Medulla oblongata (tissue), 1 donor: Measurements from ENCODE around the gene TMEM18.

Experiments used
- DNase-seq: peaks from one replicate; pipeline ENCODE4 v3.0.0-alpha.2; 2015; ENCODE audit errors: extremely low spot score

TMEM18 gene

DNA sequence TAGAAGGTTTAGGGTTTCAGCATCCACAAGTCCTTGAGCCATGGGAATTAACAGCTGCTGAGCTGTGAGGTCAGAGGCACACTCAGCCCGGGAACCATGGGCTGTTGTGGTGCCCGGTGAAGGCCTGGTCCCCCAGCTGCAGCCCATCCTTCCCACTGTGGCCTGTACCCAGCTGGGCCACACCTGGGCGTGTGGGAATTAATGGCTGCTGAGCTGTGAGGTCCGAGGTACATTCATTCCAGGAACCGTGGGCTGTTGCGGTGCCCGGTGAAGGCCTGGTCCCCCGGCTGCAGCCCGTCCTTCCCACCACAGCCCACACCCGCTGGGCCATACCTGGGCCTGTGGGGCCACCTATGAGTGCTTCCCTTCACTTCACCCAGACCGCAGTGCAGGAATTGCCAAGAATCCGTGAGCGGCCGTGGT lies 25.2 kb downstream of the TMEM18 start:
- DNase-seq = no peak

DNA sequence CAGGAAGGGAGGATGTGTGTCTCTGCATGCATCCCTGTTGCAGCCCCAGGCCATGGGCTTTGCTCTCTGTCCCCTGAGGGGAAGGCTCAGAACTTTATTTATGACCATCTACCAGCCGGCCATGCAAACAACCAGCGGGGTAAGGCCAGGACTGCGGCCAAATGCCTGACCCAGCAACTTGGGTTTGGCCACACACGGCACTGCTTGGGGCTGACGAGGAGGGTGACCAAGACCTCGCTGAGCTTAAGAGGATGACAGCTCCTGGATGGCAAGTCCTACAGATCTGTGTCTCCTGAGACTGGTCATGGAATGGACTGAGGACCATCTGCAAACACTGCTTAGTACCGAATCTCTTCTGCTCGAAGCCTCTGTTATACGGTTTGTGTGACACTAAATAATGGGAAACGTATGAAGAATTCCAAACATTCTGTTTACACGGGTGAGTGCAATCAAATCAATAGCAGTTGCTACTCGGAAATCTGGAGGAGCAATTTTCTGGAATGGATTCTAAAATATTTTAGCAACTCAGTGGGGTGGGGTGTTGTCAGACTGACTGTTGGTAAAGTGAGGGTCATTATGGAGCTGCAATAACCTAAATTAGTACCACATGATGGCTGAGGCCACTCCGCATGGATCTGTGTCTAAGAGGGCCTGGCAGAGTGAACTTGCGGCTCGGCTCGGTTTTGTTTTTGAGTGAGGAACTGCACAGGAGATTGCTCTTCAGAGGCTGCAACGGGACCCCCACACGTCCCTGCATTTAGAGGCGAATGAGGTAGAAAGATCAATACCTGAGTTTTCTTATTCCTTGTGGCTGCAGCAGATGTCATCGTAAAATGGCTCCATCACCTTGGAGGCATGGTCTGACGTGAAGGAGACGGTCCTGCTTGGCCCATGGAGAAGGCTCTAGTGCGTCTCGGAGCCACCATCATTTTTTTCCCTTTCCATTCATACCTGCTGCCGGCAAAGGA lies 26.6 kb downstream of the TMEM18 start:
- no peak for DNase-seq

DNA sequence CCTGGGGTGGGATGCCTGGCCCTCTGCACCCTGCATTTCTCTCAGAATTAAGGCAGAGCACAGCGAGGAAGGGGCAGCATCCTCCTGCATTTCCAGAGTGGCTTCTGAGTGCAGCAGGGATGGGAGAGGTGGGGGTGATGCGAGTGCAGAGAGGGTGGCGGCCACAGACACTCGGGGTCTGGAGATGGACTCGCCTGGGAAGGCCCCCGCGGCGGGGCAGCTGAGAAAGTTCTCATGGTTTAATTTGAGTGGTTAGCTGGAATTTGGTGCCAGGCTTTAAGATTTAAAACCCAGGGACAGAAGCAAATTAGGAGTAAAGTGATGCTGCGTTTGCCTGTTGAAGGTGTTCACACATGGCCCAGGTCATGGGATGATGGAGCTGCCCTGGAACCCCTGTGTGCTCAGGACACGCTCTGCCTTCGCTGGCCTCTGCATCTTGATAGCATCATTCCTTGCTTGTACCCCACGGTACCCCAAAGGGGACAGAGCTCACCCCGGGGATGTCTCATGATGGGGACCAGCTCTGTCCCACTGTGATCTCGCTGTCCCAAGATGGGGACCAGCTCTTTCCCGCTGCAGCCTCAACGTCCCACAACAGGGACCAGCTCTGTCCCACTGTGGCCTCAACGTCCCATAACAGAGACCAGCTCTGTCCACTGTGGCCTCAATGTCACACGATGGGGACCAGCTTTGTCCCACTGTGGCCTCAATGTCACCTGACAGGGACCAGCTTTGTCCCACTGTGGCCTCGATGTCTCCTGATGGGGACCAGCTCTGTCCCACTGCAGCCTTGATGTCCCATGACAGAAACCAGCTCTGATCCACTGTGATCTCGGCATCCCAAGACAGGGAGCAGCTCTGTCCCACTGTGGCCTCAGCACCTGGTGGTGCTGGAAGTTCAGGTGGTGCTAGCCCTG lies 27.5 kb downstream of the TMEM18 start:
- DNase-seq = no peak

DNA sequence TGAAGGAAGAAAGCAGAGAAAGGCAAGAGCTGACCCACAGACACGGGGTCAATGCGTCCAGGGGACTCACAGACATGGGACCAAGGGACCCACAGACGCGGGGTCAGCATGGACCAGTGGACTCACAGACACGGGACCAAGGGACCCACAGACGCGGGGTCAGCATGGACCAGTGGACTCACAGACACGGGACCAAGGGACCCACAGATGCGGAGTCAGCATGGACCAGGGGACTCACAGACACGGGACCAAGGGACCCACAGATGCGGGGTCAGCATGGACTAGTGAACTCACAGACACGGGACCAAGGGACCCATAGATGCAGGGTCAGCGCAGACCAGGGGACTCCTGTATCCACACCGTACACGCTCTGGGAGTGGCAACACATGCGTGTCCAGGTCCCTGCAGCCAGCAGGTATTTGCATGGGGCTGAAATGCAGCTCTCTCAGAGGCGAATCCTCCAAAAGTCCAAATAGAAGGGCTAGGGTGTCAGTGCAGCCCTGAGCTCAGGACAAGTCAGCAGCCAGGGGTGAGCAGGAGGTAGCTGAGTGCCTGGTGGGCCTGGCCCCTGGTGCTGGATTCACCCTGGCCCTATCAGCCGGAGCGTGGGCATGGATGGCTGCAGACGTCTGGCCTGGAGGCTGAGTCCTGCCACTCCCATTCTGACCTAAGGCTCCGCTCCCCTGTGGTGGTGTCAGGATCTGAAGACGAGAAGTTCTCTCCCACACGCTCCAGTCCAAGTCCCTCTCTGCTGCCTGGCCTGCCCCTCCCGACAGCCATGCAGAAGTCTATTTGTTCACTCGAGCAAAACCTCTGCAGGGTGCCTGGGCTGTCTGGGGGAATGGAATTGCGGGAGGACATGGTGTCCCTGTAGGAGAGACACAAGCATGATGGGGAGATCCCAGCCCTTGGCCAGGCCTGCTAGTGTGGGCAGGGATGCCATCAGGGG lies 28.5 kb downstream of the TMEM18 start:
- DNase-seq = no peak

DNA sequence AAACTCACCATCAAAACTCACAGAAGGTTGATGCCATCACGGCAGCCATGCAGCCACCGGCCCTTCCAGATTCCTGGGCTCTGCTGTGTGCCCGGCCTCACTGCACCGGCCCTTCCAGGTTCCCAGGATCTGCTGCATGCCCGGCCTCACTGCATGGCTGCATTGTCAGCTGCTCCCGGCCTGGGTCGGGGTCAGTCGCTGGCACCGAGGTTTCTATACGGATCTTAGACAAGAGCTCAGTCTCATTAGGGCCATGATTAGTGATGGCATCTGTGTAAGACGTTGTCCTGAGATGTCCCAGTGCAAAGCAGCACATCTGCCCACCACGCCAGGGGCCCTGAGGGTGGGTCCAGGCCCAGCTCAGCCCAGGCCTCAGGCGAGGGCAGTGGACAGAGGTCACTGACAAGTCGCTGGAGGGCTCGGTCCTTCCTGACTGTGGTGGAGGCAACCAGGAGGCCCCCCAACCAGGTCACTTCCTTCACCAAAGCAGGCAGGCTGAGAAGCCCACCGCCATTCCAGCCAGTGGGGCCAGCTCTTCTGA lies 29.4 kb downstream of the TMEM18 start:
- DNase-seq = no peak

DNA sequence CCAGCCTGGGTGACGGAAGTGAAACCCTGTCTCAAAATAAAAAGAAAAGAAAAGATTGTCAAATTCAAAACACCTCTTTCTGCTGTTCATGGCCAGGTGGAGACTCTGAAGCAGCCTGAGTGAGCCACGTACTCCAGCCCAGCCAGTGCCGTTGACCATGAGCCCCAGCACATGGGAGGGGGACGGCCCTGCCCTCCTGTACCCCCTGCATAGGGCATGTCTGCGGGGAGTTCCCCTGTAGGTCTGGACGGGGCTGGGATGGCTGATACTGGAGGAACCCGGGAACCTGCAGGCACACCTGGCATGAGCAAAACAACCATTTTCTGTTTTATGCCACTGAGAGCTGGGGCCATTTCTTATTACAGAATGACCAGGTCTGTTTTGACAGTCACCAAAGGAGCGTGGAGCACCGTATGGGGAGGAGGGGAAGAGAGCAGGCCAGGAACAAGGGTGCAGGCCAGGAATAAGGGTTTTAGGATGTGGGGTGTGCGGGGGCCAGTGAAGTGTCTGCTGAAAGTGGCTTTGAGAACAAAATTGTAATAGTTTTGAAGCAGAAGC lies 30.1 kb downstream of the TMEM18 start:
- DNase-seq = no peak

DNA sequence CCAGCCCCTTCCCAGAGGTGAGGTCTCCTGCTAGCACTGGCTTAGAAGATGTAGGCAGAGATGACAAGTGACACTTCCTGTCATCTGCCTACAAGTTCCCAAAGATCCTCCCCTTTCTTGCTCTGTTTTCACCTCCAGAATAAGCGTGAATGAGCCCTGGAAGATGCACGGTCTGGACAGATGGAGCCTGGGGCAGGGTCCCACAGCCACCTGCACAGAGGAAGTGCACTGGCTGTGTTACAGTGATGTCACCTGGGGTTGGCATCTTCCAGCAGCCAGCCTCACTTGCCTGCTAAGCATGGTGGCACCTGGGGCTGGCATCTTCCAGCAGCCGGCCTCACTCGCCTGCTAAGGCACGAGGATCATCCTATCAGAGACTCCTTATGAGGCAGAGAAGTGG lies 32.3 kb downstream of the TMEM18 start:
- DNase-seq = no peak

DNA sequence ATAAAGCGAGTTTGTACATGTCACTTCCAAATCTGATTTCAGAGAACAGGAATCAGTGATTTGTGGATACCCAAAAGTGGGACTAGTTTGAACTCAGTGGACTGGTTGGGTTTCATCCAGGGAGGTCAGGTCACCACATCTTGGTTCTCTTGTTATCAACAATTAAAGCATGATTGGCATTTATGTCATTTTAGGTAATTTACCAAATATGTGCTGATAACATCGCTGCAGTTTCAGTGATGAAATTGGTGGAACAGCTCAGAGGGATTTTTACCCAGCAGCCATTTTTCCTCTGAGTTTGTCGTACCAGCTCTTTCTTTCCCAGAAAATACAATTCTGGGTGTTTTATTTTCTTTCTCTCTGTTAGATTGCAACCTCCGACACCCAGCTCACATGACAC lies 33.4 kb downstream of the TMEM18 start:
- DNase-seq = no peak

DNA sequence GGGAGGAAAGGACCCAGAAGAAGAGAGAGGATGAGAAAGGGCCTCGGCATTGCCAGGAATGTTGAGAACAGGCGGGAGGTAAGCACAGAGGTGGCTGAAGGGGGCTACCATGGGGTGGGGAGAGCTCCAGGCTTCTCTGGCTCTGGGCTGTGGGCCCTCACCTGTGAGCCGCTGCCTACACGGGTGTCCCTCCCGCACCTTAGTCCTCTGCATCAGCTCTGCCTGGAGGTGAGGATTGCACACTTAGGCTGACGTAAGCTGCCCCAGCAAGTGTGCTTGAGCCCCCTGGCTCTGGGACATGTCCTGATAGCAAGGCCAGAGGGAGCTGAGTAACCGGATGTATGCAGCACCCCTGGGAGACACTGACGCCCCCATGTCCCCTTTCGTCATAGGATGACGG lies 33.9 kb downstream of the TMEM18 start:
- no peak for DNase-seq

DNA sequence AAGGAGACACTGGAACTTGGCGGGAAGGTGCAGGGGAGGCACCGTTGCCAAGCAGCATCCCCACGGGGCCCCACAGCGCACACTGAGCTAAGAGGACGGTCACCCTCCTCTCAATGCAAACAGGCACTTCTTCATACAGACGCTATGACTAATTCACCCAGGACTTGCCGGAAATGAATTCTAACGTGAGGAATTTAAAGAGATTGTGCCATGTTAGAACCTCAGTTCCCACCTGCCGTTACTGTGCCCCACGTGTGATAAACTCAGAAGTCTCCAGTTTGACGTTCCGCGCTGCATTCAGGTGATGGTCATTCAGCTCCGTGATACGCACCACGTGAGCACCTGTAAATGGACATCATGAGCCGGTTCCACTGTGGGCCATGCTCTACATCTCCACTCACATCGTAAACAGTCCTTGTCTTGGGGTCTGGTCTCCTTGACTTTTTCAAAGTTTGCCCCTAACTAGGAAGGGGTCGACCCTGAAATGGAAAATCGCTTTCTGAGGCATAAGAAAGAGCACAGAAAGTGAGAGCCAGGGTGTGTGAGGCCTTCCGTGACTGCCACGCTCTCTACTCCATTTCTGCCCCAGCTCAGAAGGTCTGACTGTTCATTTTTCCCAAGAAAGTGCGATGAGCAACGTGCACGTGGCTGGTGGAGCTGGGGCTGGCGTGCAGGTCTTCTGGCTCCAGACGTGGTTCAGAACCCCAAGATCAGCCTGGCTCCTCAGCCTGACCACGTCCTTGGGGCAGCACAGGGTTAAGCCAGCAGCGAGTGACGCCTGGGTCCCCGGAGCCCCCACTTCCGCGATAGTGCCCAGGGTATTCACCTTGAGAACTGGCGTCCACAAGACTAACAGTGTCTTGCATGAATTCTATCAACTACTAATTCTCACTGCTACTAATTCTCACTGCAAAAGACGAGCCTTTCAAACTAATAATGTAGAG lies 35.1 kb downstream of the TMEM18 start:
- DNase-seq = no peak

DNA sequence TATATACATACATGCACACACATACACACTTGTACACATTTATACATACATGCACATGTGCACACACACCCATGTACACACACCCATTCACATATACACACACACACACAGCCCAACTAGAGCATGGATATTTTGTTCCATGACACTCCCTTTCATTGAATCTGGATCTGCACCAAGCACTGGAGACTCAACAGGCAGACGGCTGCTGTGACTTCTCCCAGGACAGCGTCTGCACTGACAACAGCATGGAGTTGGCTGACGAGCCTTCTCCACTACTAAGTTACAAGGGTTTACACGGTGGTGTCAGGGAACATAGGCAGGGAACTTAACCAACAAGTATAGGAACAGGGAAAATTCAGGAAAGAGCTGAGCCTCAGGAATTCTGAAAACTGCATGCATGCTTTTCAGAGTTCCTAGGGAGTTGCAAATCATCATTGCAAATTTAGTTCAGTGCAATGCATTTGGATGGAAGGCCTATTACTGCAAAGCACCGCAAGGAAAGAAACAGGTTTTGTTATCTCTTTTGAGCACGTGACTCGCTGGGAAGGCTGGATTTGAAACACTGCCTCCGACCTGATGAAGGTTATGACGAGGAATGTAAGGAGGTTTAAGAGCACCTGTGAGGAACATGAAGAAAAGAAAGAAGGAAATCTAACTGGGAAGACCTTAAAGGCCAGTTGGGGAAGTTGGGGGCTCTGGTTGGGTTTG lies 35.9 kb downstream of the TMEM18 start:
- DNase-seq = no peak

DNA sequence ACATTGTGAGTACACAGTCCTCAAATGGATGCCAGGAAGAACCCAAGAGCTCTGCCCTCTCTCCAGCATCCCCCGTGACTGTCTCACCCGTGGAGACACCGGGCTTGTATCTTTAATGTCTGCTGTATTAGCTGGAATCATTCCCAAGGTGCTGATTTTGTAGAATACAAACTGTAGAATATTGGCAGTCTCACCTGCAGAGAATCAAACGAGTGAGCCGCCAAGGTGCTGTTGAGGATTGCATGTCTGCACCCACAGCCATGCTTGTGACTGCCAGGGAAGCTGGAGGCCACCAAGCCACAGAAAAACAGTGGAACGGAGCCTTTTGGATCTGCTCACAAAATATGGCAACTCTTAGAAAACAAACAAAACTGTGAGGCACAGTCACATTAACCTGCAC lies 37.5 kb downstream of the TMEM18 start:
- DNase-seq = no peak

DNA sequence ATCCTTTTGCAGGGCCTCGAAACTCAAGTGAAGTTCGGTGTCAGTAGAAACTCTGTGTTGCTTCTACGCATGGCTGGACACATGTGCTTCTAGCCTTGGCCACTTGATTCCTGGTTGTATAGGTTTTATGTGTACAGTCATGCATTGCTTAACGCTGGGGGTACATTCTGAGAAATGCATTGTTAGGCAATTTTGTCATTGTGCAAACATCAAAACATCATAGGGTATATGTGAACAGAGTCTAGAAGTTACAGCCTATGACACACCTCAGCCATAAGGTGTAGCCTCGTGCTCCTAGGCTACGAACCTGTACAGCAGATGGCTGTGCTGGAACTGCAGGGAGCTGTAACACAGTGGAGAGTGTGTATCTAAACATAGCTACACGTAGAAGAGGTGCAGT lies 39.4 kb downstream of the TMEM18 start:
- no peak for DNase-seq

DNA sequence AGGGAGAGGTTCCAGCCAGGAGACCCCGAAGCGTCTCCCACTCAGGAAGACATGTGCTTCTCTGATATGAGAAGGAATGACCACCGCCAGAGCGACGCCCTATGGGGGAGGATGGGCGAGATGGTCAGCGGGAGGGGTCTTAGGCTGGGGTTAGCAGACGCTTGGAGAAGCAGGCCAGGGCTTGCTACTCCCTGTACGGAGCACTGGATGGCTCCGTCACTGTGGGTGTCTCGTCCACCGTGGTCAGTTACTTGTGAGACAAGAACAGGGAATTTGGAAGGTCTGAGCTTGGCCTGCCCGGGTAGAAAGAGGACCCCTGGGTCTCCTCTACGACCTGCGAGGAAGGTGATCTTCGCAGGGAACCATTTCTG lies 39.8 kb downstream of the TMEM18 start:
- DNase-seq = no peak

DNA sequence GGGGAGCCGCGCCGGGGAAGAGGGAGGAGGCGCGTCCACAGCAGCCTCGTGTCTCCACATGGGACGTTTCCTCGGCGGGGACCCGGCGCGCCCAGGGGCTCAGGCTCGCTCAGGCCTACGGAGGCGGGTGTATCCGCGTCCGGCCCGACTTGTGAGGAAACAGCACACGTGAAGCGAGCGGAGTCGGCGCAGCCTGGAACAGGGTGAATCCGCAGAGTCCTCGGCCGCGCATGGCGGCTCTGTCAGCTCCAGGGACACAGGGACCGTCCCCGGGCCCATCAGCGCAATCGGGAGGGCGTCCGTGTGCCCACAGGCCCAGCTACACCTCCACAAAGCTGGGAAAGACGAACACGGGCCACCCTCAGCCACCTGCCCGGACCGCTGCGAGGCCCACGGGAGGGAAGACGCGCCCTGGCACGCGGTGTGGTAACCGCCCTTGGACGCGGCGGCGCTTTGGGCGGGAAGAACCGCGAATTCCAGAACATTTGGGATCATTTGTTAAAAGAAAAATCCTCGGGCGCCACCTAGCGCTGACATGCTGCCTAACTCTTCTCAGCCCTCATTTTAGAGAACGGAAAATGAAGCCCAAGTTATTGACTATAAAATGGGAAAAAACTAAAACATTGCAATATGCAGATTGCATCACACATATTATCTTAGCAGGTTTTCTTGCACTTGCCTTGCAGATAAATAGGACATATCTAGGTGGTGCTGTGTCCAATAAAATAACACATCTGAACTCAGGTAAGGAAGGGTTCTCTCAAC lies 40.4 kb downstream of the TMEM18 start:
- DNase-seq = peak; percentile 75

DNA sequence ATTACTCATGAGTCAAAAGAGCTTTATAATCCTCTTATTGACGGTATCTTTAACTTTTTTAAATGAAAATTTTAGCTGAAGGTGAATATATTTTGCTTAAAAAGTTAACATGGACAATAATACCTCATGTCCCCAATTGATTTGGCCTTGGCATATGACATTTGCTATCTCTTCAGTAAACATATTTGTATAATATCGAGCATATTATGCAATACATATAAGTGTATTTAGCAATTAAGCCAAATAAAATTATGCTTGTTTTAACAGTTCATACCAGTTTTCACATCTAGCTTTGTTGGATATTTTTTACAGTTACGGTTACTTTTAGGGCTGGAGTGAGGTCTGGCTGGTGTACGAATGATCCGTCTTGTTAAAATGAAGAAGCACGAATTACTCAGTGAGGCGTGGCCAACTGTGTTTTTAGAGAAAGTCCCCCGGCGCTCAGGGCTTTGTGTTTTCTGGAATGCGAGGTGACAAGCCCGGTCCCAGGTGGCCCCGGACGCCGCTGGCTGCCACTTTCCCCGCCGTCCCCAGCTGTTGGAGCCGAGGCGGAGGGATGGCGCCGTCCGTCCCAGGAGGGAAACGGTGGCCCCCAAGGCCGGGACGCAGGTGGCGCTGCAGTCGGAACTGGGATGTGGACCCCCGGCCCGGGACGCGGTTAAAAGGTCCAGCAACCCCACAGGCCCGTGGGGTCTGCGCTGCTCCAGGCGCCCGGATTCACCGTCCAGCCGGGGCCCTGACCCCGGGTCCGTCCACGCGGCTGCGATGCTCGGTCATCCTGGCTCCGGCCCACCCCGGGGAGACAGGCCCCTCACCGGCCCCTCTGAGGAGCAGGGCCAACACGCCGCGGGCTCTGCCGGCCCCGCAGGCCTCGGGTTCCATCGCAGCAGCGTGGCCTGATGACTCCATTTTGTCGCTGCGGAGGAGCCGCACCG lies 41.3 kb downstream of the TMEM18 start:
- no peak for DNase-seq
